Activated T-cell treated with anti-CD3 and anti-CD28 coated beads, Interleukin-2, amount 50 U/mL, for 4 hours (primary cell): ENCODE results near the gene DHRS7B. TPM values are rescaled to one million over a fixed set of nuclear protein-coding genes. Genes with fewer than 3 reads are reported as not detected.
A peak's percentile ranks its signal among the peaks of the same experiment; 100 is the strongest.

Experiments
- ATAC-seq, 2 donors: fragments of 200-7000 bp; cut with Tn5 transposase; one replicate each; pipeline ENCODE4 v1.10.0; 2021
- DNase-seq: peaks from one replicate; pipeline ENCODE4 v3.0.0-alpha.2; 2020
- H3K27me3 Mint-ChIP-seq: one replicate; pipeline ENCODE4 v1.8.0; 2021; ENCODE audit warnings: low read depth, mixed read lengths
- H3K36me3 Mint-ChIP-seq: one replicate; pipeline ENCODE4 v1.8.0; 2022; ENCODE audit warnings: mixed read lengths; ENCODE audit not compliant: insufficient read depth
- H3K4me1 Mint-ChIP-seq: one replicate; pipeline ENCODE4 v1.8.0; 2021; ENCODE audit warnings: low read depth, mixed read lengths
- H3K4me3 Mint-ChIP-seq: one replicate; pipeline ENCODE4 v1.8.0; 2021; ENCODE audit warnings: mild to moderate bottlenecking, moderate library complexity, mixed read lengths
- H3K9me3 Mint-ChIP-seq: one replicate; pipeline ENCODE4 v1.8.0; 2021; ENCODE audit warnings: mixed read lengths
- total RNA-seq, 3 donors: library from RNA; stranded (reverse); gene quantifications; one replicate each; pipeline ENCODE4 v1.2.1, GENCODE V29; 2021

The DHRS7B gene
- total RNA-seq, 3 donors from 2014 or later = 13.3 to 17.1 (median 15.8) TPM

GRCh38 chr17:21157586-21158370, 31.0 kb downstream of the DHRS7B start:
- DNase-seq (no peak), ATAC-seq (peak in 1 of 2 donors; percentile 40)
- H3K9me3 Mint-ChIP-seq = peaks cover 18% of the 10 kb centered on the region
- peaks cover 11% of the 10 kb centered on the region for H3K36me3 Mint-ChIP-seq
- peaks cover 7% of the 10 kb centered on the region for H3K4me1 Mint-ChIP-seq
- H3K27me3 Mint-ChIP-seq = no peaks in the 10 kb centered on the region
- no peak overlapping the region for H3K4me3 Mint-ChIP-seq

- H3K27me3 Mint-ChIP-seq = no peaks in the 10 kb centered on the region
- no peak for DNase-seq
- no peaks in the 10 kb centered on the region for H3K36me3 Mint-ChIP-seq
- H3K4me1 Mint-ChIP-seq = peaks cover 7% of the 10 kb centered on the region
- no peak for ATAC-seq
- H3K9me3 Mint-ChIP-seq = peaks cover under 1% of the 10 kb centered on the region
- H3K4me3 Mint-ChIP-seq = no peak overlapping the region
Measured at GRCh38 chr17:21160401-21160800, 33.6 kb downstream of the DHRS7B start.

GRCh38 chr17:21161498-21162393, 35.0 kb downstream of the DHRS7B start:
- H3K27me3 Mint-ChIP-seq = no peaks in the 10 kb centered on the region
- DNase-seq = no peak
- peaks cover 7% of the 10 kb centered on the region for H3K4me1 Mint-ChIP-seq
- H3K4me3 Mint-ChIP-seq = no peak overlapping the region
- no peak for ATAC-seq
- no peaks in the 10 kb centered on the region for H3K36me3 Mint-ChIP-seq
- no peaks in the 10 kb centered on the region for H3K9me3 Mint-ChIP-seq

DNA sequence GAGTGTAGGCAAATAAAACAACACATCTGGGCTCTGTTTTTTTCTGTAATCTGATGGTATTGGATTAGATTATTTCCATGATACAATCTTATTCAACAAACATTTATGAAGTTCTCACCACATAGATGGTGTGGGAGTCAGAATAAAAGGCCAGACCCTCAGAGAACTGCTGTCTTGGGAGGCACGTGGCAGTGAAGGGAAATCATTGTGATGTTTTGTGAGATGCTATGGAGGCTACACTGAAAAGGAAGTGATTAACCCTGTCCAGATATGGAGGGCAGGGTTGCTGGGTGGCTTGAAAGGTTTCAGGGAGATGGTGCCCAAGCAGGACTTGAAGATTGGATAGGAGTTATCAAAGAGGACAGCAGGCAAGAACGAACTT, 35.6 kb downstream of the DHRS7B start:
- no peak for DNase-seq
- Mint-ChIP-seq H3K27me3 (no peaks in the 10 kb centered on the region), H3K36me3 (no peaks in the 10 kb centered on the region), H3K9me3 (no peaks in the 10 kb centered on the region), H3K4me1 (peaks cover 10% of the 10 kb centered on the region), H3K4me3 (no peak overlapping the region)
- ATAC-seq = no peak

DNA sequence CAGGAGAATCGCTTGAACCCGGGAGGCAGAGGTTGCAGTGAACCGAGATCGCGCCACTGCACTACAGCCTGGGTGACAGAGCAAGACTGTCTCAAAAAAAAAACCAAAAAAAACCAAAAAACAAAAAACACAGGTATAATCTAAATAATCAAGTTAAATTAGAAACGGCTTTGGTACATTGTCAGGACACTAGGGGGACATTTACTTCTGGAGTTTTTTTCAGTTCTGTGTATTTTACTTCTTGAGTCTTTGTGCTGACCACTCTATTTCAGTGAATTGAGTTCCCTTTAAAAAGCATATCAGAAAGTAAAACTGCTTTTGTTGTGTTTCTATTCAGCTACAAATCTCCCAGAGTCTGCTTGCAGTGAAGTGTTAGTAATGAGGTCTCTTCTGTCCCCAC, 36.3 kb downstream of the DHRS7B start:
- ATAC-seq = no peak
- H3K36me3 Mint-ChIP-seq = no peaks in the 10 kb centered on the region

GRCh38 chr17:21164216-21164615, 37.5 kb downstream of the DHRS7B start:
- Mint-ChIP-seq H3K27me3 (no peaks in the 10 kb centered on the region), H3K9me3 (no peaks in the 10 kb centered on the region), H3K4me1 (peaks cover 4% of the 10 kb centered on the region), H3K36me3 (no peaks in the 10 kb centered on the region), H3K4me3 (no peak overlapping the region)
- ATAC-seq (no peak), DNase-seq (no peak)

More for the DNA sequence above, 36.3 kb downstream of the DHRS7B start:
- Mint-ChIP-seq H3K27me3 (no peaks in the 10 kb centered on the region), H3K4me3 (no peak overlapping the region), H3K9me3 (no peaks in the 10 kb centered on the region), H3K4me1 (peaks cover 12% of the 10 kb centered on the region)
- DNase-seq = no peak

GRCh38 chr17:21164620-21165019, 37.9 kb downstream of the DHRS7B start:
- no peaks in the 10 kb centered on the region for H3K36me3 Mint-ChIP-seq
- DNase-seq = no peak
- H3K9me3 Mint-ChIP-seq = no peaks in the 10 kb centered on the region
- peaks cover 4% of the 10 kb centered on the region for H3K4me1 Mint-ChIP-seq
- no peak for ATAC-seq
- H3K27me3 Mint-ChIP-seq = no peaks in the 10 kb centered on the region
- no peak overlapping the region for H3K4me3 Mint-ChIP-seq

- ATAC-seq (no peak), DNase-seq (no peak)
- no peaks in the 10 kb centered on the region for H3K36me3 Mint-ChIP-seq
- H3K4me3 Mint-ChIP-seq = no peak overlapping the region
- H3K9me3 Mint-ChIP-seq = no peaks in the 10 kb centered on the region
- H3K4me1 Mint-ChIP-seq = peaks cover 6% of the 10 kb centered on the region
- no peaks in the 10 kb centered on the region for H3K27me3 Mint-ChIP-seq
Measured at GRCh38 chr17:21165922-21166594, 39.3 kb downstream of the DHRS7B start.

- DNase-seq (no peak), ATAC-seq (no peak)
- Mint-ChIP-seq H3K4me1 (peaks cover 6% of the 10 kb centered on the region), H3K9me3 (no peaks in the 10 kb centered on the region), H3K36me3 (peaks cover under 1% of the 10 kb centered on the region), H3K27me3 (no peaks in the 10 kb centered on the region), H3K4me3 (no peak overlapping the region)
Measured at GRCh38 chr17:21166595-21167210, 39.9 kb downstream of the DHRS7B start.

DNA sequence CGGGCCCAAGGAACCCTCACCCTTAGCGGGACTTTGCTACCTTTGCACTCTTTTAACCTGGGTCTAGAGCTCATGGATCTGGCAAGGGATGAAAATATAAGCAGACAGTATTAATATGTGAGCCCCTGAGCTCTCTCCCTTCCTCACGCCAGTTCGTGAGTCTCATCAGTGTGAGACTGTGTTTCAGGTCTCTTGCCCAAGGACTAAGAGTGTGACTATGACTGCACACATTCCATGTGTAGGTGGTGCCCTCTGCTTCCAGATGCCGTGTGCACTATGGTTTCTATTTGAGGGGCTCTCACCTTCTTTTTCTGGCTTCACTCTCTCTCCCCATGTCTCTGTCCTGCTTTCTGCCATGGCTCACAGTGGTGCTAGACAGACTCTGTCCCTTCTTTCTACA, 40.5 kb downstream of the DHRS7B start:
- Mint-ChIP-seq H3K27me3 (no peaks in the 10 kb centered on the region), H3K9me3 (no peaks in the 10 kb centered on the region), H3K4me3 (no peak overlapping the region), H3K4me1 (peaks cover 6% of the 10 kb centered on the region), H3K36me3 (peaks cover 5% of the 10 kb centered on the region)
- DNase-seq (no peak), ATAC-seq (no peak)

- Mint-ChIP-seq H3K4me1 (peaks cover 6% of the 10 kb centered on the region), H3K4me3 (no peak overlapping the region), H3K36me3 (peaks cover 13% of the 10 kb centered on the region), H3K27me3 (no peaks in the 10 kb centered on the region), H3K9me3 (no peaks in the 10 kb centered on the region)
- no peak for ATAC-seq
- DNase-seq = no peak
Measured at GRCh38 chr17:21168555-21168865, 41.7 kb downstream of the DHRS7B start.

DNA sequence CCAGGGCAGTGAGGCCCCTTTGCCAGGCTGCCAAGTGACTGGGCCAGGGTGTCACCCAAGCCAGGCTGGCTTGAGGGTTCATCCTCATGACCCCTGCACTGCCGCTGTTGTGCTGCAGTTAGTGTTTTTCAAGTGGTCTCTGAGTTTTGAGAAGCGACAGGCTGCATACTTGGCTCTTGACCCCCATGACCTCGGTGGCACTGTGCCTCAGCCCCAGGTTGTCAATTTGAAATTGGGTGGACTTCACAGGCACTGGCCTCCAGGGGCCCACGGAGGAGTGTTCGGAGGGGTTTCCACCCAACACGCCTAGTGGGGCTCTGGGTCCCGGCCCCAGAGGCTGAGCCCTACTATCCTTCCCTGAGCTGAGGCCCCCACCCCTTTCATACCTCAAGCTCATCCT, 42.7 kb downstream of the DHRS7B start:
- H3K27me3 Mint-ChIP-seq = no peaks in the 10 kb centered on the region
- DNase-seq (no peak), ATAC-seq (no peak)
- peaks cover 17% of the 10 kb centered on the region for H3K36me3 Mint-ChIP-seq
- H3K4me3 Mint-ChIP-seq = no peak overlapping the region
- H3K4me1 Mint-ChIP-seq = peaks cover 6% of the 10 kb centered on the region
- no peaks in the 10 kb centered on the region for H3K9me3 Mint-ChIP-seq

DNA sequence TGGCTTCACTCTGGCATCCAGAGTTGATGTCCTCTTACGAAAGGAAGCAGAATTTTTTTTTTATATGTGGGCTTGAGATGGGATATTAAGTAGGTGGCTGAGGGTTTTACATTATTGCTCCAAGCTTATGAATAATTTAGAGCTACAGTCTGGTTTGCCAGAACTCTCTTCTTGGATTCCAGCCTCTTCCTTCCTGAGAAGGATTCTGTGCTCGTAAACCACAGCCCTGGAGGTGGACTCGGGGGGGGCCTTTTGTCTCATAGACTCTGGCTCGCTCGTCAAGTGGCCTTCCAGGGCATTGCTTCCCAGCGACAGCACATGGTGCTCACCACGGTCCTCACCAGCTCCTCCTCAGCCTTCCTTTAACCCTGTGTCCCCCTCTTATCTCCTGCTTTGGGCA, 44.0 kb downstream of the DHRS7B start:
- DNase-seq (no peak), ATAC-seq (no peak)
- H3K9me3 Mint-ChIP-seq = no peaks in the 10 kb centered on the region
- H3K4me3 Mint-ChIP-seq = no peak overlapping the region
- H3K27me3 Mint-ChIP-seq = no peaks in the 10 kb centered on the region
- H3K36me3 Mint-ChIP-seq = peaks cover 17% of the 10 kb centered on the region
- H3K4me1 Mint-ChIP-seq = peaks cover 6% of the 10 kb centered on the region

DNA sequence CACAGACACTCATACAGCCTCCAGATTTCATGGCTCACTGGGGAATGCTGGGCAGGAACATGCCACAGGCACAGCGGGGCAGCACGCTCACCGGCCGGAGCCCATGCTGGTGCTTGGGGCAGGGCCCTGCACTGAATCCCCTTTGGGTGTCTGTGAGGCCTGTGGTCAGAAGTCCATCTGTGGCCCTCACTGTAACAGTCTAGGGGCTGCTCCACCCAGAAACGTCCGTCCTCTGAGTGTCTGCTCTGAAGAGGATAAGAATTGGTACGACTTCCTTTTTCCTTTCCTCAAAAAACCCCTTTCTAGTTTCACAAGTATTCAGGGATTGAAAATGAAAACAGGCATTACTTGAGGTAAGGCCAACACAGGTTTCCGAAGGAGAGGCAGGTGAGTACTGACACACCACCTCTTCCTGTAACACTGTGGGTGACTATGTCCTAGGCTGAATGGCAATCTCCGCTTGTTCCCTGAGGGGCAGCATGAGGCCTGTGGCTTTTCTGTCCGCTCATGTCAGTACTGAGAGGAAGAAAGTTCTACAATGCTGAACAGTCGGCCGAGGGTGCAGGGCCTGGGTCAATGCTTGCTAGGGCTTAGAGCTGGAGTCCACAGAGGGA, 44.7 kb downstream of the DHRS7B start:
- DNase-seq (no peak), ATAC-seq (no peak)
- H3K9me3 Mint-ChIP-seq = no peaks in the 10 kb centered on the region
- H3K27me3 Mint-ChIP-seq = no peaks in the 10 kb centered on the region
- no peak overlapping the region for H3K4me3 Mint-ChIP-seq
- H3K36me3 Mint-ChIP-seq = peaks cover 17% of the 10 kb centered on the region
- H3K4me1 Mint-ChIP-seq = peaks cover 6% of the 10 kb centered on the region
